GM12878 (cell line): Measurements from ENCODE around the gene HPS5. TPM values are rescaled to one million over a fixed set of nuclear protein-coding genes. Genes with fewer than 3 reads are reported as not detected.

Experiments used
- CHD2 ChIP-seq: IDR thresholded peaks from 2 replicates; pipeline ENCODE4 v1.6.1; 2011; ENCODE audit warnings: low read depth, low read length, improper control_type of control experiment, borderline replicate concordance
- FOXK2 ChIP-seq: fragments of 450-650 bp; IDR thresholded peaks from 2 replicates; pipeline ENCODE4 v1.6.1; 2017; ENCODE audit warnings: mild to moderate bottlenecking, moderate library complexity
- JUND ChIP-seq: IDR thresholded peaks from 2 replicates; pipeline ENCODE4 v1.6.1; 2012; ENCODE audit warnings: low read depth, mild to moderate bottlenecking, low read length, improper control_type of control experiment, moderate library complexity
- KAT2A ChIP-seq: conservative IDR thresholded peaks from 2 replicates; pipeline ENCODE4 v1.6.1; 2011; ENCODE audit warnings: low read depth, low read length; ENCODE audit not compliant: control insufficient read depth
- NFYB ChIP-seq: IDR thresholded peaks from 2 replicates; pipeline ENCODE4 v1.6.1; 2011; ENCODE audit warnings: low read depth, mild to moderate bottlenecking, low read length, improper control_type of control experiment, moderate library complexity; ENCODE audit not compliant: insufficient read depth
- SMAD1 ChIP-seq: fragments of 450-650 bp; IDR thresholded peaks from 2 replicates; pipeline ENCODE4 v1.6.1; 2018; ENCODE audit warnings: mild to moderate bottlenecking, low read depth; ENCODE audit not compliant: partially characterized antibody
- SUPT20H ChIP-seq: IDR thresholded peaks from 2 replicates; pipeline ENCODE4 v1.6.1; 2011; ENCODE audit warnings: low read depth, mild to moderate bottlenecking, low read length, moderate library complexity, borderline replicate concordance; ENCODE audit not compliant: control insufficient read depth
- ZBTB4 ChIP-seq: fragments of 450-650 bp; formaldehyde crosslinking; IDR thresholded peaks from 2 replicates; pipeline ENCODE4 v1.4.0; 2022; ENCODE audit warnings: mild to moderate bottlenecking, moderate library complexity
- ZNF217 ChIP-seq: fragments of 450-650 bp; IDR thresholded peaks from 2 replicates; pipeline ENCODE4 v1.6.1; 2017; ENCODE audit warnings: antibody characterized with exemption, mild to moderate bottlenecking
- ZNF592 ChIP-seq: fragments of 450-650 bp; IDR thresholded peaks from 2 replicates; pipeline ENCODE4 v1.6.1; 2017; ENCODE audit warnings: mild to moderate bottlenecking, moderate library complexity
- ZSCAN29 ChIP-seq: fragments of 450-650 bp; IDR thresholded peaks from 2 replicates; pipeline ENCODE4 v1.6.1; 2017; ENCODE audit warnings: mild to moderate bottlenecking, moderate library complexity
- polyA plus RNA-seq, 11 experiments: library from polyadenylated mRNA; depleted of rRNA in 4 of 11; unstranded in 6 of 11; stranded (reverse) in 5 of 11; fragments of >200 nt; fragmentation: Nextera tagmentation in 4 of 11; fragmentation: Illumina TruSeq in 1 of 11; extraction: Ambion mirVana in 4 of 11; extraction: Trizol in 1 of 11; gene quantifications; 1 replicate in 1 of 11; 2 replicates in 10 of 11; pipeline versions ENCODE4 v1.2.1 to v1.2.3, GENCODE V29; 2011 to 2016; ENCODE audit warnings: inconsistent platforms in 2 of 11, missing spikeins in 2 of 11, low read depth in 1 of 11
- total RNA-seq, 4 experiments: library from RNA; depleted of rRNA in 3 of 4; stranded (reverse); fragments of >200 nt in 3 of 4; fragmentation: Illumina TruSeq in 1 of 4; extraction: Trizol in 1 of 4; gene quantifications; 2 replicates each; pipeline versions ENCODE4 v1.2.1 to v1.2.3, GENCODE V29; 2013 to 2021
- TF ChIP-seq, protein P1 (sequence below): IDR thresholded peaks from 2 replicates; pipeline ENCODE4 v1.6.1; 2011; ENCODE audit warnings: borderline replicate concordance, low read depth, mild to moderate bottlenecking, moderate library complexity, mixed read lengths, low read length; ENCODE audit not compliant: insufficient read depth; ENCODE audit errors: extremely low read length
- TF ChIP-seq, protein P2 (sequence below): fragments of 450-650 bp; IDR thresholded peaks from 2 replicates; pipeline ENCODE4 v1.6.1; 2017; ENCODE audit warnings: mild to moderate bottlenecking, moderate library complexity
- TF ChIP-seq, protein P3 (sequence below): fragments of 450-650 bp; IDR thresholded peaks from 2 replicates; pipeline ENCODE4 v1.6.1; 2014; ENCODE audit warnings: mild to moderate bottlenecking

The HPS5 gene
- total and polyA plus RNA-seq, 10 of the 15 experiments (the other 5 are each of a cell fraction or from before 2014, with no cell fraction given) = 11.9 to 32.6 (median 23.5) TPM

DNA sequence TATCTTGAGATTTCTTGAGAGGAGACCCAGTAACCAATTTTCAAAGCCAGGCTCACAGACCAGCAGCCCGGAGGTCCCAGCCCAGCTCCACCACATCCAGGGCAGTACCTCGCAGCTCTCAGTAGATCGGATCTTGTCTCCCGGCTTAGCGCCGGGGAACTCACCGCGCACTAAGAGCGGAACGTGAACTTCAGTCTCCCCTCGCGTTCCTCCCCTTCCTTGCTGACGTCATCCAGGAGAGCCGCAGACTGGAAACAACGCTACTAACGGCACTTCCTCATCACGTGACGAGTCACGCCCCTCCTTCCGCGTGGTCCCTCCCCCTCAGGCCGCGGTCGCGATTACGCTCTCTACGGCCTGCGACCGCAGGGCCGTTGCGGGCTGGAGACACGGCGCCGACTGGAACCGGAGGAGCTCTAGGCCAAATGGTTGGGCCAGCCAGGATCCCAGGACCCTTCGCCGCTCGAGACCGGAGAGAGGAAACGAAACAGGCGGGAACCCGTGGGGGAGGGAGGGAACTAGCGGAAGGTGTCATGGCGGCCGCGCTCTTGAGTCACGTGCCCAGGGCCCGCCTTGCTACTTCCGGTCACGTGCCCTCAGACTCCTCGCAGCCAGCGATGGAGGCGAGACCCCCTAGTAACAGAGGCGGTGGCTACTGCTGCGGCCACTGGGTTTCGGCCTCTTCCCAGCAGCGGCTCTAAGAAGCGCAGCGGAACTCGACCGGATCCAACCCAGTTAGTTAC is at the start of gene HPS5, which contains the start of gene GTF2H1 (continued):
- TF ChIP-seq, protein P1, sequence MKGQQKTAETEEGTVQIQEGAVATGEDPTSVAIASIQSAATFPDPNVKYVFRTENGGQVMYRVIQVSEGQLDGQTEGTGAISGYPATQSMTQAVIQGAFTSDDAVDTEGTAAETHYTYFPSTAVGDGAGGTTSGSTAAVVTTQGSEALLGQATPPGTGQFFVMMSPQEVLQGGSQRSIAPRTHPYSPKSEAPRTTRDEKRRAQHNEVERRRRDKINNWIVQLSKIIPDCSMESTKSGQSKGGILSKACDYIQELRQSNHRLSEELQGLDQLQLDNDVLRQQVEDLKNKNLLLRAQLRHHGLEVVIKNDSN = peak; percentile 98
- TF ChIP-seq FOXK2 = peak; percentile 84
- no peak for TF ChIP-seq SUPT20H
- TF ChIP-seq ZNF592 = no peak
- TF ChIP-seq, protein P2, sequence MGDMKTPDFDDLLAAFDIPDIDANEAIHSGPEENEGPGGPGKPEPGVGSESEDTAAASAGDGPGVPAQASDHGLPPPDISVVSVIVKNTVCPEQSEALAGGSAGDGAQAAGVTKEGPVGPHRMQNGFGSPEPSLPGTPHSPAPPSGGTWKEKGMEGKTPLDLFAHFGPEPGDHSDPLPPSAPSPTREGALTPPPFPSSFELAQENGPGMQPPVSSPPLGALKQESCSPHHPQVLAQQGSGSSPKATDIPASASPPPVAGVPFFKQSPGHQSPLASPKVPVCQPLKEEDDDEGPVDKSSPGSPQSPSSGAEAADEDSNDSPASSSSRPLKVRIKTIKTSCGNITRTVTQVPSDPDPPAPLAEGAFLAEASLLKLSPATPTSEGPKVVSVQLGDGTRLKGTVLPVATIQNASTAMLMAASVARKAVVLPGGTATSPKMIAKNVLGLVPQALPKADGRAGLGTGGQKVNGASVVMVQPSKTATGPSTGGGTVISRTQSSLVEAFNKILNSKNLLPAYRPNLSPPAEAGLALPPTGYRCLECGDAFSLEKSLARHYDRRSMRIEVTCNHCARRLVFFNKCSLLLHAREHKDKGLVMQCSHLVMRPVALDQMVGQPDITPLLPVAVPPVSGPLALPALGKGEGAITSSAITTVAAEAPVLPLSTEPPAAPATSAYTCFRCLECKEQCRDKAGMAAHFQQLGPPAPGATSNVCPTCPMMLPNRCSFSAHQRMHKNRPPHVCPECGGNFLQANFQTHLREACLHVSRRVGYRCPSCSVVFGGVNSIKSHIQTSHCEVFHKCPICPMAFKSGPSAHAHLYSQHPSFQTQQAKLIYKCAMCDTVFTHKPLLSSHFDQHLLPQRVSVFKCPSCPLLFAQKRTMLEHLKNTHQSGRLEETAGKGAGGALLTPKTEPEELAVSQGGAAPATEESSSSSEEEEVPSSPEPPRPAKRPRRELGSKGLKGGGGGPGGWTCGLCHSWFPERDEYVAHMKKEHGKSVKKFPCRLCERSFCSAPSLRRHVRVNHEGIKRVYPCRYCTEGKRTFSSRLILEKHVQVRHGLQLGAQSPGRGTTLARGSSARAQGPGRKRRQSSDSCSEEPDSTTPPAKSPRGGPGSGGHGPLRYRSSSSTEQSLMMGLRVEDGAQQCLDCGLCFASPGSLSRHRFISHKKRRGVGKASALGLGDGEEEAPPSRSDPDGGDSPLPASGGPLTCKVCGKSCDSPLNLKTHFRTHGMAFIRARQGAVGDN = peak; percentile 41
- no peak for TF ChIP-seq ZNF217
- no peak for TF ChIP-seq NFYB
- peak; percentile 17; the same call in 1 of the 2 replicates for TF ChIP-seq ZSCAN29
- TF ChIP-seq SMAD1 = no peak
- no peak for TF ChIP-seq KAT2A
- peak; percentile 65 for TF ChIP-seq ZBTB4
- TF ChIP-seq, protein P3, sequence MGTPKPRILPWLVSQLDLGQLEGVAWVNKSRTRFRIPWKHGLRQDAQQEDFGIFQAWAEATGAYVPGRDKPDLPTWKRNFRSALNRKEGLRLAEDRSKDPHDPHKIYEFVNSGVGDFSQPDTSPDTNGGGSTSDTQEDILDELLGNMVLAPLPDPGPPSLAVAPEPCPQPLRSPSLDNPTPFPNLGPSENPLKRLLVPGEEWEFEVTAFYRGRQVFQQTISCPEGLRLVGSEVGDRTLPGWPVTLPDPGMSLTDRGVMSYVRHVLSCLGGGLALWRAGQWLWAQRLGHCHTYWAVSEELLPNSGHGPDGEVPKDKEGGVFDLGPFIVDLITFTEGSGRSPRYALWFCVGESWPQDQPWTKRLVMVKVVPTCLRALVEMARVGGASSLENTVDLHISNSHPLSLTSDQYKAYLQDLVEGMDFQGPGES = peak; percentile 71
- peak; percentile 89 for TF ChIP-seq CHD2
- TF ChIP-seq JUND = peak; percentile 81
